ENCODE measurements around the gene TBRG1.

TBRG1 gene

GRCh38 chr11:124612567-124613246 is 10.0 kb upstream of the TBRG1 start:
- in situ Hi-C loops (cut with HindIII; ENCODE audit: low sequenced_read_pairs) = no loop called here

GRCh38 chr11:124618863-124619262 is 3.8 kb upstream of the TBRG1 start:
- in situ Hi-C loops (cut with HindIII; ENCODE audit: low sequenced_read_pairs) = no loop called here

GRCh38 chr11:124623861-124624525 is 1.3 kb downstream of the TBRG1 start:
- in situ Hi-C loops (cut with HindIII; ENCODE audit: low sequenced_read_pairs) = no loop called here

- in situ Hi-C loops (cut with HindIII; ENCODE audit: low sequenced_read_pairs) = no loop called here
Observed at GRCh38 chr11:124625504-124626168, 3.0 kb downstream of the TBRG1 start.

- in situ Hi-C loops (cut with HindIII; ENCODE audit: low sequenced_read_pairs) = no loop called here
Observed at GRCh38 chr11:124627546-124627945, 4.9 kb downstream of the TBRG1 start.

- in situ Hi-C loops (cut with HindIII; ENCODE audit: low sequenced_read_pairs) = no loop called here
Observed at GRCh38 chr11:124629961-124630360, 7.3 kb downstream of the TBRG1 start.

- in situ Hi-C loops (cut with HindIII; ENCODE audit: low sequenced_read_pairs) = no loop called here
Observed at GRCh38 chr11:124633355-124633754, 10.7 kb downstream of the TBRG1 start.

- in situ Hi-C loops (cut with HindIII; ENCODE audit: low sequenced_read_pairs) = no loop called here
Observed at GRCh38 chr11:124635932-124636331, 13.3 kb downstream of the TBRG1 start.

GRCh38 chr11:124638500-124638899 is 15.8 kb downstream of the TBRG1 start:
- in situ Hi-C loops (cut with HindIII; ENCODE audit: low sequenced_read_pairs) = no loop called here

- in situ Hi-C loops (cut with HindIII; ENCODE audit: low sequenced_read_pairs) = no loop called here
Observed at GRCh38 chr11:124639186-124639585, 16.5 kb downstream of the TBRG1 start.

- in situ Hi-C loops (cut with HindIII; ENCODE audit: low sequenced_read_pairs) = no loop called here
Observed at GRCh38 chr11:124640666-124641065, 18.0 kb downstream of the TBRG1 start.

GRCh38 chr11:124642628-124643027 is 20.0 kb downstream of the TBRG1 start:
- in situ Hi-C loops (cut with HindIII; ENCODE audit: low sequenced_read_pairs) = no loop called here

GRCh38 chr11:124643042-124643604 is 20.5 kb downstream of the TBRG1 start:
- in situ Hi-C loops (cut with HindIII; ENCODE audit: low sequenced_read_pairs) = no loop called here

- in situ Hi-C loops (cut with HindIII; ENCODE audit: low sequenced_read_pairs) = no loop called here
Observed at GRCh38 chr11:124643605-124644425, 21.2 kb downstream of the TBRG1 start.

GRCh38 chr11:124644426-124645280 is 22.0 kb downstream of the TBRG1 start:
- in situ Hi-C loops (cut with HindIII; ENCODE audit: low sequenced_read_pairs) = no loop called here

- in situ Hi-C loops (cut with HindIII; ENCODE audit: low sequenced_read_pairs) = no loop called here
Observed at GRCh38 chr11:124646148-124646547, 23.5 kb downstream of the TBRG1 start.

- in situ Hi-C loops (cut with HindIII; ENCODE audit: low sequenced_read_pairs) = no loop called here
Observed at GRCh38 chr11:124648610-124649009, 25.9 kb downstream of the TBRG1 start.

- in situ Hi-C loops (cut with HindIII; ENCODE audit: low sequenced_read_pairs) = no loop called here
Observed at GRCh38 chr11:124656774-124657630, 34.3 kb downstream of the TBRG1 start.

GRCh38 chr11:124657904-124658303 is 35.2 kb downstream of the TBRG1 start:
- in situ Hi-C loops (cut with HindIII; ENCODE audit: low sequenced_read_pairs) = no loop called here
